Eye (tissue), 1 donor: ENCODE results near the gene MAJIN.
"Not testable (repeated sequence)": the region's sequence is repeated elsewhere in the genome, so short reads cannot be mapped to it uniquely, and the experiment has no call there.

Experiments
- DNase-seq: peaks from one replicate; pipeline ENCODE4 v3.0.0-alpha.2; 2015

MAJIN gene

GRCh38 chr11:64971421-64972233, at the start of gene MAJIN:
TSS of gene MAJIN (minus strand) at chr11:64972108. CDS start at chr11:64959405, 12,703 bp downstream.
- peak; percentile 96 for DNase-seq

DNA sequence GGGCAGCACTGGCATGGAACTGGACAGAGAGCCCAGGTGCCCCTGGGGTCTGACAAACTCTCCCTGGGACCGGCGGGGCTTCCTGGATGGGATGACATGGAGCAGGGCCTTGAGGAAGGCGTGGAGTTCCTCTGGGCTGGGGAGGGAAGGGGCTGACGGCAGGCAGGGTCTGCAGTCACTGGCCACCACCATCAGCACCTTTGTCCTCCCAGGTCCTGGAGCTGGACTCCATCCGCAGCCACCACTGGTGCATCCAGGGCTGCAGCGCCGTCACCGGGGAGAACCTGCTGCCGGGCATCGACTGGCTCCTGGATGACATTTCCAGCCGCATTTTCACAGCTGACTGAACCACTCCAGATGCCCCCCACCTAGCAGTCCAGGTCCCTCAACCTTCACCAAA, 49.6 kb upstream of the MAJIN start:
- no peak for DNase-seq

GRCh38 chr11:65021003-65021402, 49.1 kb upstream of the MAJIN start:
- no peak for DNase-seq

- DNase-seq: no peak
These were observed 47.9 kb upstream of the MAJIN start for GRCh38 chr11:65019824-65020223.

GRCh38 chr11:65017937-65018336, 46.0 kb upstream of the MAJIN start:
- DNase-seq: no peak

GRCh38 chr11:65016705-65017104, 44.8 kb upstream of the MAJIN start:
- no peak for DNase-seq

- no peak for DNase-seq
These were observed 42.9 kb upstream of the MAJIN start for GRCh38 chr11:65014726-65015227.

GRCh38 chr11:65013888-65014725, 42.2 kb upstream of the MAJIN start, which contains the start of gene ARL2:
TSS of gene ARL2 (plus strand) at chr11:65014160. CDS start at chr11:65014208, 48 bp downstream.
- peak; percentile 97 for DNase-seq

GRCh38 chr11:65013130-65013887, 41.4 kb upstream of the MAJIN start:
- peak; percentile 96 for DNase-seq

- no peak for DNase-seq
These were observed 37.0 kb upstream of the MAJIN start for GRCh38 chr11:65008873-65009272.

DNA sequence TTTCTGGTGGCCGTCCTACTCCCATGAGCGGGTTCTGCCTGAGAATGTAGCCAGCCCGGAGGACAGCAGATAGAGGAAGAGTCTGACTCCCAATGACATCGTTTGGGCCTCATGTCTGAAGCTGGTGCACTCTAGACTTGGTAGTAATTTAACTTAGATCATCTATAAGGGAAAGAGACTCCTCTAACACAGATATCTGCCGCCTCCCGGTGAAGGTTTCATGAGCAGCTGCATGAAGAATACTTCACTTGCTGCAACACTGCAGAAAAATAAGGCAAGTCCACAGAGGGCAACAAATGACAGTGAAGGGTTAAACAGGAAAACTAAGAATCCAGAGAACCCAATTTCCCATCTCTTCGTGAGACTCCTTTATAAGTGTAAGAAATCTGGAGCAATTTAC, 36.1 kb upstream of the MAJIN start:
- no peak for DNase-seq

GRCh38 chr11:65003968-65004367, 32.1 kb upstream of the MAJIN start:
- DNase-seq: not testable (repeated sequence)

DNA sequence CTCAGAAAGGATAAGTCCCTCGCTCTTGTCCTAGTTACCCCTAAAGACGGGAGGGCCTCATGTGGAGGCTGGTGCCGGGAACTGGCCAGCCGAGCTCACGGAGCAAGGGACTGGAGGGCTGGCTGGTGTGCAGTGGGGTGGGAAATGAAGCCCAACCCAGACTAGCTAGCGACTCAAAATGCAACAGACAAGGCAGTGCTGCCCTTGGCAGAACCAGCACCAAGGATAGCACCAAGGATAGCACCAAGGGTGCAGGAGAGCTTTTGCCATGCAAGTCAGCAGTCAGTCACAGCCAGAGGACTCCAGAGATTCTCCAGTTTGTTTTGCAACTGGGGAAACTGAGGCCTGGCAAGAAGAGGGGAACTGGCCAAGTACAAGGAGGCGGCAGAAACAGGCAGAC, 31.4 kb upstream of the MAJIN start:
- no peak for DNase-seq

DNA sequence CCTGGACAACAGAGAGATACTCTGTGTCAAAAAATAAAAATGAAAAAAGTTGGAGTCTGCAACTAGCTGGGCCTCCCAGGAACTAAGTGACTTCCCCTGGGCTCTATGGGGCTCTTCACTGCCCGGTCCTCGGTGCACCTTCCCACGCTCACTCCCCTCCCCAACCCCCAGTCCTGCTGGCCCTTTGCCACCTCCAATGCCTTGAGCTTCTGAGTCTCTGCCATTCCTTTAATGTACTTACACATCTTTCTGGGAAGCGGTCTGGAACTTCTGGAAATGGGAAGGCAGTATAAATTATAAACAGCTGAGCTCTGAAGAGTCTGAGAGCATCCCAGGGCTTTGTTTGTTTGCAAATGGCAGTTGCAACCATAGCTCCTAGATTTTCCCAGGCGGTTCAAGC, 30.8 kb upstream of the MAJIN start:
- no peak for DNase-seq

- no peak for DNase-seq
These were observed 27.6 kb upstream of the MAJIN start for GRCh38 chr11:64999478-64999877.

- DNase-seq: no peak
These were observed 27.0 kb upstream of the MAJIN start for GRCh38 chr11:64998690-64999431.

DNA sequence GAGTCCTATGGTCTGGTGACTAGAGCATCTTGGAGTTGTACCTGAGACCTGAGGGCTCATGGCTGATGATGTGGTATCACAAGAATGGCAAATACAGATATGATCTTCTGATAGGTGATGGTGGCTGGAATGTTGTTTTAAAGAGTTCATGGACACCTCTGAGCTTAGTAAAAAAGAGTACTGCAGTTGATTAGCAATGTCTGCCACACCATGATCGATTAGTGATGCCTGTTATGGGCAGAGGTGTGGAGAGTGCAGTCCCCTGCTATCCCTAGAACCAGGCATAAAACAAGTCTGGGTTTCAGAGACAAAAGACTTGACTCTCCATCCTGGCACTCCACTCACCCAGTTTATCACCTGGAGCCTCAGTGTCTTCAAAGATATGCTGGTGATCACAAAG, 26.2 kb upstream of the MAJIN start:
- no peak for DNase-seq

GRCh38 chr11:64996710-64997380, 24.9 kb upstream of the MAJIN start, which contains the start of gene BATF2:
TSS of gene BATF2 (minus strand) at chr11:64996971. CDS start at chr11:64996914, 57 bp downstream.
- peak; percentile 79 for DNase-seq

DNA sequence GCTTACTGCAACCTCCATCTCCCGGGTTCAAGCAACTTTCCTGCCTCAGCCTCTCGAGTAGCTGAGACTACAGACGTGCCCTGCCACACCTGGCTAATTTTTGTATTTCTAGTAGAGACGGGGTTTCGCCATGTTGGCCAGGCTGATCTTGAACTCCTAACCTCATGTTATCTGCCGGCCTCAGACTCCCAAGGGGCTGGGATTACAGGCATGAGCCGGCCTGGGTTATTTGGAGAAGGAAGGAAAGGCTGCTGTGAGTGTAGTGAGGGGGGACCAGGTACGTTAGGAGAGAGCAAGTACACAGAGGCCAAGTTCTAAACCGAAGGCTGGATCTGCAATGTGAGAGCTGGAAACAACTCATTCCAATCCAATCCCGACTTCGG, 24.4 kb upstream of the MAJIN start:
- DNase-seq: no peak

GRCh38 chr11:64994318-64994717, 22.4 kb upstream of the MAJIN start:
- DNase-seq: no peak

GRCh38 chr11:64990222-64990923, 18.5 kb upstream of the MAJIN start:
- peak; percentile 70 for DNase-seq
